ENCODE results near the gene COG7.

DNA sequence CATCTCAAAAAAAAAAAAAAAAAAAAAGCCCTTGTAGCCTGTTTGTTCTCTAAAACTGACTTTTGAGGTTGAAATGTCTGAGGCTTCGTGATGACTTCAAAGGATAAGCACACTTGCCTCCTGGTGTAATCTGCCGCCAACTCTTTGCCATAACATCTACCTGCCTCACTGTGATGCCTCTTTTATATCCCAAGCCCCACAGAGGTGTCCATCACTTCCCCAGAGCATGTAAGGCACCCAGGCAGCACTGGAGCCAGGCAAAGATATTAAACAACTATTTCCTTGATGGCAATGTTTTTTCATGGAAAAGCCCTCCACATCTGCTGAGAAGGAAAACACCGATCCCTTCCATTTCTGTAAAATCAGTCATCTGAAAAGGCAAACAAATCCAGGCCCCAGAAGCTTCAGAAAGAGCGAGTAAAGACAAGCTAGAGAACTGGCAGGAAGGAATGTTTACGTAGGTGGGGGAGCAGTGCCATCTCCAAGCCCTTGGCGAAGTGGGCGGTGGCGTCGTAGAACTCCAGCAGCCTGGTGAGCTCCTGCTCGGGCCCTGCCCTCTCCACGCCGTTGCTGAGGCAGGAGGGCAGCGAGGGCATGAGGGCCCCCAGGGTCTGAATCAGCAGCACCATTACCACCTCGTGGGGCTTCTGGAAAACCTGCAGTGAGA is 28.6 kb downstream of the COG7 start:
- TF ChIP-seq, protein P1, sequence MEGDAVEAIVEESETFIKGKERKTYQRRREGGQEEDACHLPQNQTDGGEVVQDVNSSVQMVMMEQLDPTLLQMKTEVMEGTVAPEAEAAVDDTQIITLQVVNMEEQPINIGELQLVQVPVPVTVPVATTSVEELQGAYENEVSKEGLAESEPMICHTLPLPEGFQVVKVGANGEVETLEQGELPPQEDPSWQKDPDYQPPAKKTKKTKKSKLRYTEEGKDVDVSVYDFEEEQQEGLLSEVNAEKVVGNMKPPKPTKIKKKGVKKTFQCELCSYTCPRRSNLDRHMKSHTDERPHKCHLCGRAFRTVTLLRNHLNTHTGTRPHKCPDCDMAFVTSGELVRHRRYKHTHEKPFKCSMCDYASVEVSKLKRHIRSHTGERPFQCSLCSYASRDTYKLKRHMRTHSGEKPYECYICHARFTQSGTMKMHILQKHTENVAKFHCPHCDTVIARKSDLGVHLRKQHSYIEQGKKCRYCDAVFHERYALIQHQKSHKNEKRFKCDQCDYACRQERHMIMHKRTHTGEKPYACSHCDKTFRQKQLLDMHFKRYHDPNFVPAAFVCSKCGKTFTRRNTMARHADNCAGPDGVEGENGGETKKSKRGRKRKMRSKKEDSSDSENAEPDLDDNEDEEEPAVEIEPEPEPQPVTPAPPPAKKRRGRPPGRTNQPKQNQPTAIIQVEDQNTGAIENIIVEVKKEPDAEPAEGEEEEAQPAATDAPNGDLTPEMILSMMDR (conservative IDR thresholded peaks at IDR 0.05; ENCODE audit: low read length) = no peak
- no peak for TF ChIP-seq EZH2phosphoT487 (IDR thresholded peaks at IDR 0.05; ENCODE audit: borderline replicate concordance)

All from Loucy (cell line).